ENCODE results near the gene DAD1. TPM values are rescaled to one million over a fixed set of nuclear protein-coding genes. Genes with fewer than 3 reads are reported as not detected.
"Not testable (repeated sequence)": the region's sequence is repeated elsewhere in the genome, so short reads cannot be mapped to it uniquely, and the experiment has no call there.

The DAD1 gene
- total RNA-seq, 5 donors from 2014 or later (not counting 1 experiment from before 2014, with no cell fraction given), result 80.9 to 127 (median 113) TPM

- H3K4me3 ChIP-seq (ENCODE audit: control insufficient read depth in 1 of 2, extremely low read depth in 1 of 2, low read length in 1 of 2), result no peak overlapping the region
- peak in 1 of 35 experiments; percentile 56 for DNase-seq
- H3K4me1 Mint-ChIP-seq, result peaks cover 79 to 86% (median 86%) of the 10 kb centered on the region in 3 donors
These were observed 22.2 kb downstream of the DAD1 start for GRCh38 chr14:22566845-22567244.

GRCh38 chr14:22566266-22566665, 22.8 kb downstream of the DAD1 start:
- POLR2A ChIA-PET, result interaction anchor here (0.6 to 1.4 kb wide), 5 partner anchors 10 to 959 kb away, joined by 3 to 6 read pairs (median 4); no protein-coding TSS in a partner anchor

More at GRCh38 chr14:22566845-22567244, 22.2 kb downstream of the DAD1 start:
- no peaks in the 10 kb centered on the region for H3K27me3 ChIP-seq (replicated peaks in 1 of 2; ENCODE audit: control insufficient read depth in 2 of 2, extremely low read depth in 1 of 2, insufficient read depth in 2 of 2, low read length in 1 of 2)
- H3K27ac ChIP-seq (ENCODE audit: low read length), result peak overlapping the region; percentile 99
- Mint-ChIP-seq H3K27me3 (no peaks in the 10 kb centered on the region), H3K9me3 (no peaks in the 10 kb centered on the region), H3K4me3 (peak overlapping the region; percentile 51 to 64 (median 61)), H3K27ac (peak overlapping the region; percentile 98 to 99), H3K36me3 (peaks cover 28% of the 10 kb centered on the region)
- peaks cover 69 to 75% of the 10 kb centered on the region in 2 experiments for H3K4me1 ChIP-seq (ENCODE audit: control insufficient read depth in 1 of 2, extremely low read depth in 1 of 2, insufficient read depth in 2 of 2, low read length in 2 of 2)
- peaks cover 7 to 8% of the 10 kb centered on the region in 2 donors for H3K36me3 ChIP-seq (ENCODE audit: control insufficient read depth in 2 of 2, extremely low read depth in 1 of 2, insufficient read depth in 1 of 2, low read length in 1 of 2)
- CTCF ChIA-PET, result interaction anchor here (0.6 to 6.1 kb wide), 12 partner anchors 7 to 1606 kb away, joined by 3 to 176 read pairs (median 4); partner anchors contain the start of gene DAD1 (in 1 of the 2)
- no CpG with 5 or more reads among the region's 2 CpGs for WGBS (ENCODE audit: insufficient coverage)
- peak in 2 of 4 experiments; percentile 4 to 10 for ATAC-seq (replicated peaks in 1 of 4)
- POLR2A ChIA-PET, result interaction anchor here (0.5 to 1.4 kb wide), 6 partner anchors 14 to 360 kb away, joined by 3 to 5 read pairs (median 4); no protein-coding TSS in a partner anchor
- H3K9me3 ChIP-seq, result no peaks in the 10 kb centered on the region

GRCh38 chr14:22565391-22565945, 23.6 kb downstream of the DAD1 start:
- Mint-ChIP-seq H3K4me1 (peaks cover 92 to 97% (median 97%) of the 10 kb centered on the region in 3 donors), H3K4me3 (peak overlapping the region; percentile 42 to 64 (median 59)), H3K36me3 (peaks cover 24% of the 10 kb centered on the region), H3K27ac (peak overlapping the region; percentile 98 to 99), H3K27me3 (no peaks in the 10 kb centered on the region), H3K9me3 (no peaks in the 10 kb centered on the region)
- Histone ChIP-seq H3K27ac (ENCODE audit: low read length) (peak overlapping the region; percentile 99), H3K4me1 (ENCODE audit: control insufficient read depth in 1 of 2, extremely low read depth in 1 of 2, insufficient read depth in 2 of 2, low read length in 2 of 2) (peaks cover 81 to 84% of the 10 kb centered on the region in 2 experiments), H3K9me3 (no peaks in the 10 kb centered on the region), H3K36me3 (ENCODE audit: control insufficient read depth in 2 of 2, extremely low read depth in 1 of 2, insufficient read depth in 1 of 2, low read length in 1 of 2) (no peaks in the 10 kb centered on the region), H3K27me3 (replicated peaks in 1 of 2; ENCODE audit: control insufficient read depth in 2 of 2, extremely low read depth in 1 of 2, insufficient read depth in 2 of 2, low read length in 1 of 2) (no peaks in the 10 kb centered on the region), H3K4me3 (ENCODE audit: control insufficient read depth in 1 of 2, extremely low read depth in 1 of 2, low read length in 1 of 2) (no peak overlapping the region)
- no CpG with 5 or more reads among the region's 3 CpGs for WGBS (ENCODE audit: insufficient coverage)
- ChIA-PET POLR2A (interaction anchor here (0.6 to 1.1 kb wide), 5 partner anchors 9 to 958 kb away, joined by 3 to 4 read pairs (median 3); no protein-coding TSS in a partner anchor), CTCF (interaction anchor here in 1 of 2 donors (0.9 to 4.1 kb wide), 4 partner anchors 9 to 663 kb away, joined by 3 to 29 read pairs (median 4); partner anchors contain the start of gene DAD1)
- DNase-seq, result peak in 1 of 35 experiments; percentile 50
- ATAC-seq (replicated peaks in 1 of 4), result no peak

More at GRCh38 chr14:22566266-22566665, 22.8 kb downstream of the DAD1 start:
- WGBS (ENCODE audit: insufficient coverage), result no CpG with 5 or more reads among the region's 9 CpGs
- not testable (repeated sequence) for H3K9me3 ChIP-seq; DNase-seq; H3K27me3 ChIP-seq (replicated peaks in 1 of 2; ENCODE audit: control insufficient read depth in 2 of 2, extremely low read depth in 1 of 2, insufficient read depth in 2 of 2, low read length in 1 of 2); ATAC-seq (replicated peaks in 1 of 4); H3K27me3 Mint-ChIP-seq; H3K36me3 ChIP-seq (ENCODE audit: control insufficient read depth in 2 of 2, extremely low read depth in 1 of 2, insufficient read depth in 1 of 2, low read length in 1 of 2); H3K9me3 Mint-ChIP-seq
- CTCF ChIA-PET, result interaction anchor here (0.9 to 4.1 kb wide), 8 partner anchors 8 to 663 kb away, joined by 3 to 29 read pairs (median 4); no protein-coding TSS in a partner anchor
- Histone ChIP-seq H3K27ac (ENCODE audit: low read length) (peak overlapping the region; percentile 99), H3K4me3 (ENCODE audit: control insufficient read depth in 1 of 2, extremely low read depth in 1 of 2, low read length in 1 of 2) (peak overlapping the region in 1 of 2 donors; percentile 17), H3K4me1 (ENCODE audit: control insufficient read depth in 1 of 2, extremely low read depth in 1 of 2, insufficient read depth in 2 of 2, low read length in 2 of 2) (peaks cover 74 to 81% of the 10 kb centered on the region in 2 experiments)
- Mint-ChIP-seq H3K36me3 (peaks cover 28% of the 10 kb centered on the region), H3K4me3 (peak overlapping the region; percentile 42 to 64 (median 59)), H3K4me1 (peaks cover 84 to 92% (median 92%) of the 10 kb centered on the region in 3 donors), H3K27ac (peak overlapping the region; percentile 98 to 99)

GRCh38 chr14:22564463-22564862, 24.6 kb downstream of the DAD1 start:
- no peak overlapping the region for H3K4me3 ChIP-seq (ENCODE audit: control insufficient read depth in 1 of 2, extremely low read depth in 1 of 2, low read length in 1 of 2)
- no peaks in the 10 kb centered on the region for H3K36me3 ChIP-seq (ENCODE audit: control insufficient read depth in 2 of 2, extremely low read depth in 1 of 2, insufficient read depth in 1 of 2, low read length in 1 of 2)

GRCh38 chr14:22563987-22564386, 25.0 kb downstream of the DAD1 start:
- DNase-seq, result peak in 1 of 35 experiments; percentile 47
- ChIA-PET CTCF (interaction anchor here in 1 of 2 donors (1.2 kb wide), 1 partner anchor 25 kb away, joined by 4 read pairs; the partner anchor contains the start of gene DAD1), POLR2A (interaction anchor here (0.6 to 0.8 kb wide), 2 partner anchors 25 to 643 kb away, joined by 3 read pairs; partner anchors contain the start of gene DAD1 (in 1 of the 2))
- Histone ChIP-seq H3K9me3 (no peaks in the 10 kb centered on the region), H3K27ac (ENCODE audit: low read length) (peak overlapping the region; percentile 99), H3K36me3 (ENCODE audit: control insufficient read depth in 2 of 2, extremely low read depth in 1 of 2, insufficient read depth in 1 of 2, low read length in 1 of 2) (no peaks in the 10 kb centered on the region), H3K27me3 (replicated peaks in 1 of 2; ENCODE audit: control insufficient read depth in 2 of 2, extremely low read depth in 1 of 2, insufficient read depth in 2 of 2, low read length in 1 of 2) (no peaks in the 10 kb centered on the region), H3K4me3 (ENCODE audit: control insufficient read depth in 1 of 2, extremely low read depth in 1 of 2, low read length in 1 of 2) (no peak overlapping the region), H3K4me1 (ENCODE audit: control insufficient read depth in 1 of 2, extremely low read depth in 1 of 2, insufficient read depth in 2 of 2, low read length in 2 of 2) (peaks cover 86 to 89% of the 10 kb centered on the region in 2 experiments)
- Mint-ChIP-seq H3K4me3 (peak overlapping the region; percentile 13 to 64 (median 42)), H3K4me1 (peaks cover 96 to 100% (median 98%) of the 10 kb centered on the region in 3 donors), H3K27ac (peak overlapping the region; percentile 98 to 99), H3K36me3 (peaks cover 22% of the 10 kb centered on the region), H3K27me3 (no peaks in the 10 kb centered on the region), H3K9me3 (no peaks in the 10 kb centered on the region)
- no peak for ATAC-seq (replicated peaks in 1 of 4)
- WGBS (ENCODE audit: insufficient coverage), result 20% methylated on average over 1 of the region's 5 CpGs

More at GRCh38 chr14:22564463-22564862, 24.6 kb downstream of the DAD1 start:
- POLR2A ChIA-PET, result interaction anchor here in 1 of 2 donors (0.8 kb wide), 1 partner anchor 644 kb away, joined by 3 read pairs; no protein-coding TSS in a partner anchor
- CTCF ChIA-PET, result interaction anchor here (0.6 to 1.2 kb wide), 3 partner anchors 25 to 212 kb away, joined by 3 to 12 read pairs (median 4); partner anchors contain the start of gene DAD1 (in 1 of the 2)
- H3K27me3 Mint-ChIP-seq, result no peaks in the 10 kb centered on the region
- peak overlapping the region; percentile 98 to 99 for H3K27ac Mint-ChIP-seq
- no peak for DNase-seq
- Histone ChIP-seq H3K27ac (ENCODE audit: low read length) (peak overlapping the region; percentile 99), H3K27me3 (replicated peaks in 1 of 2; ENCODE audit: control insufficient read depth in 2 of 2, extremely low read depth in 1 of 2, insufficient read depth in 2 of 2, low read length in 1 of 2) (no peaks in the 10 kb centered on the region), H3K4me1 (ENCODE audit: control insufficient read depth in 1 of 2, extremely low read depth in 1 of 2, insufficient read depth in 2 of 2, low read length in 2 of 2) (peaks cover 85 to 89% of the 10 kb centered on the region in 2 experiments), H3K9me3 (no peaks in the 10 kb centered on the region)
- peaks cover 22% of the 10 kb centered on the region for H3K36me3 Mint-ChIP-seq
- no peaks in the 10 kb centered on the region for H3K9me3 Mint-ChIP-seq
- H3K4me3 Mint-ChIP-seq, result peak overlapping the region in 2 of 3 donors; percentile 42 to 64
- no CpG with 5 or more reads among the region's 1 CpG for WGBS (ENCODE audit: insufficient coverage)
- ATAC-seq (replicated peaks in 1 of 4), result no peak
- peaks cover 96 to 100% (median 98%) of the 10 kb centered on the region in 3 donors for H3K4me1 Mint-ChIP-seq

Data from T-cell (primary cell).